HUDEP-2 (cell line): ENCODE data around the gene MAPRE2.
"Not testable (repeated sequence)": the region's sequence is repeated elsewhere in the genome, so short reads cannot be mapped to it uniquely, and the experiment has no call there.

Source experiments
- DNase-seq, 76 experiments: peaks; one replicate each; lab custom pipeline; 2025; ENCODE audit not compliant: unreplicated experiment in 76 of 76; lab: John Stamatoyannopoulos, UW

MAPRE2 gene

DNA sequence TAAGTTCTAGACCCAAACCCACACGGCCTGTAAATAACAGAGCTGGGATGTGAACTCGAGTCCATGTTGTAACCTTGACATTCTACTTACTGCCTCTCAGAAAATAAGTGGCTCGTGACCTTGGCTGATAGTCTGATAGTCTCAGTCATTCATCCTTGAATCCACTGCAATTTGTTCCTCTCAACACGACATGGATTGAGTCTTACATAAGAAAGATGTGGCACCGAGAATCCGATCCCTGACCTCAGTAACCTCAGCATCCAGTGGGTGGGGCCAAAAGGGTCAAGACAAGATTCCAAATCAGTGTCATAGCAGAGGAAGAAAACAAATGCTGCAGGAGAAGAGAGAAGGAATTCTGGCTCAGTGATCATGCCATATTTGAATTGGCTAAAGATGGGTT is 97.6 kb downstream of the MAPRE2 start:
- no peak for DNase-seq

DNA sequence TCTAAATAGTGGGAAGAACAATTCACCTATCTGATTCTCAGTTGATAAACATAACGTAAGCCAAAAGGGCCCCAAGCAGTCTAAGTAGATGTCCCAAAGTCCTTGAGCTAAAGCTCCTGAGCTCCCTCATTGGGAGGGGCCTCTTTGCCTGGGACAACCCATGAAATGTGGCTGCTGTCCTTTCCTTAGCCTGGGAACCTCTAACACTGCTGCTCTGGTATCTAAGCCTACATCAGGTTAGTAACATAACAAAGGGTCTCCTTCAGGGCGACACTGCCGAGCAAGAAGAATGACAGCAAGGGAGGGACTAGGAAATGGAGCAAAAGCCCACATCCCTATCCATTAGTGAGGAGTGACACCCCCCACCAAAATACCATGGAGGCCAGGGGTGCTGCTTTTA is 98.3 kb downstream of the MAPRE2 start:
- DNase-seq = no peak

DNA sequence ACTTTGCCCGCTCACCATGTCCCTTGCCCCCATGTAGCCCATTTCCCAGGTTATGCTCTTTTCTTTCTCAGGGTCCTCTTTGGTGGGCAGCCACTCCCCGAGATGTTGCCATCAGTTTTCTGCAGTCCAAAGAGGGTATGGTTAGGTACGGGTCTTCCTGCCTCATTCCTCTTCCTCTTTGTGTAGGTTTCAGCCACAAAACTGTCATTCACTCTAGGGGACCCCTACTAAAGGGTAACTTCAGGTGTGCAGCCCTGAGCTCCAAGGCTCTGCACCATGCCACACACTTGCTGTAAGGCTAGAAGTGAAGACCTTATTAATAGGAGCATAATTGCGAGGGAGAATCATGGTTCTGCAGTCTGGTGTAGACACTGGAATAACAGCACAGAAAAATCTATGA is 99.9 kb downstream of the MAPRE2 start:
- no peak for DNase-seq

DNA sequence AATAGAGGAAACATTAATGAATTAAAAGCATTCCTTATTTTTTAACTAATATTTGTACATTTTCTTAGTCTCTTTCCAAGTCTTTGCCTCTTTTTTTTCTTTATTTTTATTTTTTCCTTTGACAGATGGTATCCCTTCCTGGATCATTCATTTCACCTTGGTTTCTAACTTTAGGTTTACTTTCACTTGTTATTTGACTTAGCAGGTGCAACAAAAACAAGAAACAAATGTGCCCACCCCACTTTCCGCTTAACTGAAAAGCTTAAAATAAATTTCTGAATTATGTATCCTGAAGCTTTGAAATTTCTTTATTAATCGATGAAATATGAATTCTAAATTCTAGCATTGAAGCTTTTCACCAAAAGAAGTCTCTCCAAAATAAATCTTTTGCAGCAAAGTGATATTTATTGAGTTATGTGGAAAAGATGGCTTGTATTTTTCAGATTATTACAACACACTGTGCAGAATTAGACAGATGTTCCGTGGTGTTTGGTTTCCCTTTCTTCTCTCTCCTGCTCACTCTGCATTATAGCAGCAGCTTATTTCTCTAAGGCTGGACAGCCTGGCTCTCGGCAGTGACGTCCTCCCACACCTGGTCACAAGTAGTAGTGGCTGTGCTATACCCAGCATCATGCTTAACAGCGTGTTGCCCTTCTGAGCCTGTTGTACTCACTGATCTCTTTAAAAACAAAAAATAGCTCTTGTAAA is 100.5 kb downstream of the MAPRE2 start:
- DNase-seq = no peak

DNA sequence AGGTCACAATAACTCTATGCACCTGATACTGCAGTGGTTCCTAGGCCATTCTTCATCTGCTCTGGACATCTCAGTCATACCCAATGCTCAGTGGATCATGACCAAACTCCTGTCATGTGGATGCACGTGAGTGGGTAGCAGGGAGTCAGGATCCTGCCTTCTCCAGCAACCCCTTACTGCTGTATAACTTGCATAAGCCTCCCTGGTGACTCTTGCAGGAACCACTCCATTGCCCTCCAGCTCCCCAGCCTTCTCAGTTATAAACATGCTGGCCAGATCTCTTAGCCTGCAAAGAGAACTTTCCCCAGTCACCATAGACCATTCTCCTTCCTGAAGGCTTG is 101.0 kb downstream of the MAPRE2 start:
- DNase-seq = no peak

DNA sequence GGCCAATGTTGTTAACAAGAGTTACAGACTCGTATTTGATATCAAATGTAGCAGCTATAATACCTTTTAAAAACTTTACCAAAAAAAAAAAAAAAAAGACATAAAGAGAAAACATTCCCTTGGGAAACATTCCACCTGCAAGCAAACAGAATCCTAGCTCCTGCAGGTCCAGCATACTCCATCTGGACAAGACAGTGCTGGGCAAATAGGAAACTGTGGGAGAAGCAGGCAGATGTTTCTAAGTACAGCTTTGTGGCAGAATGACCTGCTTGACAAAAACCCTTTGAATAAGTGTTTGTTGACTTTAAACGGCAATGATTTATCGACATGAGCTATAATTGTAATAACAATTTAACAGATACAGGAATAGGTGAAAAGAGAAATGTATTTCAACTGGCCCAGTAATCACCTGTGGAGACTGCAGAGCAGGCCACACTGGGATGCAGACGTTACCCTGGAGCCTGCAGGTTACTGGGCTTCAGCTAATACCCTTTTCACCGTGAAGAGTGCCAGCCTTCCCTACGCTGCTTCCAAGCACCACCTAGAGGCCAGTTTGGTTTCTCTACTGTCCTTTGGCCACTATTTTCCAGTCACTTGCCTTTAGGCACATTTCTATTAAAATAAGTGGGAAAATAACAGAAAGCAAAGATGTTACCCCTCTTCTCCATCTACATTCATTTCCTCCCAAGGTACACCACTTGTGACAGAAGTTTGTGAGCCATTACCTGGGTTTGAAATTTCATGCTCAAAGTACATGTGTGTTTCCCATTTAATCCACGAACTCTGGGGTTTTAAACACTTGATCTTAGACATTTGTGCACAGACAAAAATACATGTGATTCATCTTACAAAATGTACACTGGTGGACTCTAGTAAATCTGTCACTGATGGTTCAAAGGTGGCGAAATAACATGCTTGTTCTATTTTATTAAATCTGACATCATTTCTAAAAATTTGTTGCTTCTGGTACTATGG is 102.7 kb downstream of the MAPRE2 start:
- peak in 53 of 76 experiments; percentile 1 to 78 (median 41) for DNase-seq

DNA sequence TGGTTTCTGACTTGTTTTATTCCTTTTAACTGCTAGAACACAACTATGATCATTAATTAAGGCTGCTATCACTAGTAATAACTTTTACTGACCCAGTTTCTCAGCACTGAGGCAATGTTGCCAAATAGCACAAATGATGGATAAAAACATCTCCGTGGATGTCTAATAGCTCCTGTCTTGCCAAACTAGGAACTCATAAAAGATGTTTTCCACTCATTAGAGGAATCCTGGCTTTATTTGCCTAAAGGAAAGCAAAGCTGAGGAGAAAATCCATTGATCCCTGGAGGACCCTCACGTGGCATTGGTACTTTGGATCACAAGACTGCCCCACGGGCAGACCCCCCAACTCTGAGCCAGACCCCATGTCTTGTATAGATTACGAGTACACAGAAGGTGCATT is 103.5 kb downstream of the MAPRE2 start:
- no peak for DNase-seq

DNA sequence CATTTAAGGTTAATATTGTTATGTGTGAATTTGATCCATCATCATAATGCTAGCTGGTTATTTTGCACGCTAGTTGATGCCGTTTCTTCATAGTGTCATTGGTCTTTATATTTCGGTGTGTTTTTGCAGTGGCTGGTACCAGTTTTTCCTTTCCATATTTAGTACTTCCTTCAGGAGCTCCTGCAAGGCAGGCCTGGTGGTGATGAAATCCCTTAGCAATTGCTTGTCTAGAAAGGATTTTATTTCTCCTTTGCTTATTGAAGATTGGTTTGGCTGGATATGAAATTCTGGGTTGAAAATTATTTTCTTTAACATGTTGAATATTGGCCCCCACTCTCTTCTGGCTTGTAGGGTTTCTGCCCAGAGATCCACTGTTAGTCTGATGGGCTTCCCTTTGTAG is 109.0 kb downstream of the MAPRE2 start:
- not testable (repeated sequence) for DNase-seq

DNA sequence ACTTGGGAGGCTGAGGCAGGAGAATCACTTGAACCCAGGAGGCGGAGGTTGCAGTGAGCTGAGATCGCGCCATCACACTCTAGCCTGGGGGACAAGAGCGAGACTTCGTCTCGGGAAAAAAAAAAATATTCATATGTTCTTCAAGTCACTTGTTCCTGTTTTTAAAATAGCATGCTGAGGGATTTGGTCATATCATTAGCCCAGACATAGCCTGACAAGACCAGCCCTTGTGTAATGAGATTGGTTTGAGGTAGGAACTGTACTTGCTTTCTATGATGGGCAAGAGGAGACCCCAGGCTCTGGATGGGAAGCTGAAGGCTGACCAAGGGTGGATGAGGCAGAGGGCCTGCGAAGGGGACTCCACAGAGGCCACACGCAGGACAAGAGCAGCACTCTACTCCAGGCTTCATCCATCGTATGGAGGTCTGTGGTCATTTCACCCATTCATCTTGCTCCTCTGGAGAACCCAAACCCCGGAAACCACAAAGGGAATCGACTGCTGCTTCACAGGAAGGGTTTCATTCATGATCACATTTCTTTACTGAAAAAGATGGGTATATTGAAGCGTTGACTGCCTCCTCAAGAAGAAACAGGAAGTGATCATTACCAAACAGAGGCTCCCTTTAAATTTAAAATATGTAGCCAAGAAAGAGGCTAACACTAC is 112.5 kb downstream of the MAPRE2 start:
- no peak for DNase-seq

DNA sequence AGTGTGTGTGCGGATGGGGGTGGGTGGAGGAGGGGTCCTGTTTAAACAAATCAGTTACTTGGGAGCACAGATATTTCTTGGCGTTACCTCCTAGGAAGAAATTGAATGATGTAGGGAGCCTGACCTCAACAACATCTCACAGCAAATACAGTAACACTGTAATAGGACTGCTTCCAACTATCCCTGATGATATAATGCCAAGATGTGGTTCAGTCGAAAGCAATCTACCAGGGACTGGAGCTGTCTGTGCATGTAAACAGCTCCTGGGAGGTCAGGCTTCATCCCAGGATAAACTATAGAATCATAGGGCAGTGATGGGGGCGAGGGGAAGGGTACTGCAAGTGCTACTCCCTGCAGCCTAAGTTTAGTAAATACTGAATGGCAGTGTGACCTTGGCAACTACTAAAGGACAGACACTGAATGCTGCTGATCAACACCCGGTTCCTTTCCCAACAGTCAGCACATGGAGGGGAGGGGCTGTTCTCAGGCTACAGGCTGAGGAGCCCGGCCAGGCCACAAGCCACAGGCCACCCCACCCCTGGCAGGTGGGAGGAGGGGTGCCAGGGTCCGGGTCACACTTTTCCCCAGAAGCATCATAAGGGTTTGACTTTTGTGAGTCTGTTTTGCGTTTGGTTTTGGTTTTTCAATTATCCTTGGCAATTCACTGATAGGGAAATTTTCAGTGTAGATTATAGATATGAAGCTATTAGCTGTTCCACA is 114.3 kb downstream of the MAPRE2 start:
- peak in 22 of 76 experiments; percentile 4 to 51 (median 22) for DNase-seq

DNA sequence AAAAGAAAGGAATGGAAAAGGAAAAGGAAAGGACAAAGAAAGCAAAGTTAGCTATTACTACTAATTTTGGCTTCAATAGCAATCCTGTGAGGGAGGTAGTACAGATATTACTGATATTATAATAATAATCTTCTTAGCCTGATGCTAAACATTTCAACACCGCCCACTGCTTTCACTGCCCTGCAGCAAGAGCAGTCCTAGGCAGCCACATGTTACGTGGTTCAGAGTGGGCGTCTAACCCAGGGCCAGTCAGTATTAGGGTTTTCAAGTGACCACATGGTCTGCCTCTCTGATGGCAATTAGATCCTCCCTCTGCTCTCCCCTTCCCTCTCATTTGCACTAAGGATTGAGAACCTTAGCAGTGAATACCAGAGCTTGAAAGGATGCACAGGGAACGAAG is 116.0 kb downstream of the MAPRE2 start:
- DNase-seq = no peak

DNA sequence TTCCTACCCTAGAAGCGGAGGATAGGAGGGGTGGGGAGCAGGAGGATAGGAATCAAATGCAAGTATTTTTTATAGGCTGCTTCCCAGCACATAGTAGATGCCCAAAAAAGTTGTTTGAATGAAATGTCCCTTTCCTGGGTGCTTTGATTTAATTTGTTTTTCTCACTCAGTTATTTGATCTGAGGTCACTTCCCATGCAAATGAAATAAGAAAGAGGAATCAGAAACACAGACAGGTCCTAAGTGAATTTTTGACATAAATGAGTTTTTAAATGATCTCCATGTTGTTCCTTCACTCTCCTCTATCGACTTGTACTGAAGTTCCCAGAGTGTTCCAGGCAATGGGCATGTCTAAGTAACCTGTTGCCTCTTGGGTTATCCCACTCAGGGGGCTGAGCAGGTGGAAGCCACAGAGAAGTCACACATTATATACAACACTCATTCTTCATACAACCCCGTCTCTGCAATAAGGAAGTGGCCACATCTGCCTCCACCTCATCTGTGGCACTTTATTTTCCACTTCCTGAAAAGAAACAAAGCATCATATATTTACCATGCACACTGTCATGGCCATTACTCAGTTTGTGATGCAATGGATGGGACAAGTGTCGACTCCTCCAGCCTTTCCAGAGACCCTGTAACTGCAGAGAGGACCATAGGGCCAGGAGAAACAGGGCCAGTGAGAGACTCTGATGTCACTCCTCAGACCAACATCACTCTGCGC is 117.7 kb downstream of the MAPRE2 start:
- DNase-seq = no peak

DNA sequence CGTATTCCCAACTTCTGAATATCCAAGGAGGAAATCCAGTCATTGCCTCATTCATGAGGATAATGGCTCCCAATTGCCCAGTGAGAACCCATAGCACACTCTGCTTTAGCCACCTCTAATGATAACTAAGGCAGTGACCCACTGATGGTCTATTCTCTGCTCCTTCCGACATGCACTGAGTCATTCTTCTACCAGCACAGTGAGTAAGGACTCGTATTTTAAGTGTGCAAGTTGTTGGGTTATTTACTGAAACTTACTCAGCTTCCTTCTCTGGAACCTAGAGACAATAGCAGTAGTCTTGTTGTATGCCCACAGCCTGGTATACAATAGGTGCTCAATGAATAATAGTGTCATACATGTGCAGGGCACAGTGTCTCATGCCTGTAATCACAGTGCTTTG is 118.6 kb downstream of the MAPRE2 start:
- DNase-seq = no peak

DNA sequence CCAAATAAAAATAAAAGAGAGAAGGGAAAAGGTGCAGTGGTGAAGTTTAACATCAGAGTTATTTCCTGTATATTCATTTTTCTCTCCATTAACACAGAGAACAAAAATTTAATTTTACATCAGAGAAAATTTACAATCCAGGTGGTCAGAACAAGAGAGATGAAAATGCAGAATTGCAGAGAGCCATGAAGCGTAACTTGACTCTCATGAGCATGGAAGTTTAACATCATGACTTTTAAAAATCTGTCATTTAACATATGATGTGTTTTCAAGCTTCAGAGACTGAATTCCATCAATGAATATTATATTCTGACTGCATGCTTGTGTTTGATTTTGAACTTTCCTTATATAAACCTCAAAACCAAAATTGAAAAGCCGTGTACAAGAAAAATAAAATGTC is 120.3 kb downstream of the MAPRE2 start:
- DNase-seq = no peak

DNA sequence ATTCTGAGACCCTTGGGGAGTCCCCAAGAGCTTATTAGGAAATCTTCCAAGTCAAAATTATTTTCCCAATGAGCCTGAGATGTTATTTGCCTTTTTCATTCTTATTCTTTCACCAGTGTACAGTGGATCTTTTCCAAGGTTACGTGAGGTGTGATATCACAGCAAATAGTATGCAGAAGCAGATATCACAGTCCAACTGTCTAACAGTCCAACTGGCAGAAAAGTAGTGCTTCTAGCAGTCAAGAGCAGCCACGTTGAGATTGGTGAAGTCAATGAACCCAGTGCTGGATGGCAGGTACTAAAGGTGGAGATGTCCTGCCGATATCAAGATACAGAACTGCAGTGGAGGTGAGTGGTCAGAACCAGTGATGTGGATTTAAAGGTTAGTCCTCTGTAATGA is 120.7 kb downstream of the MAPRE2 start:
- DNase-seq = no peak

DNA sequence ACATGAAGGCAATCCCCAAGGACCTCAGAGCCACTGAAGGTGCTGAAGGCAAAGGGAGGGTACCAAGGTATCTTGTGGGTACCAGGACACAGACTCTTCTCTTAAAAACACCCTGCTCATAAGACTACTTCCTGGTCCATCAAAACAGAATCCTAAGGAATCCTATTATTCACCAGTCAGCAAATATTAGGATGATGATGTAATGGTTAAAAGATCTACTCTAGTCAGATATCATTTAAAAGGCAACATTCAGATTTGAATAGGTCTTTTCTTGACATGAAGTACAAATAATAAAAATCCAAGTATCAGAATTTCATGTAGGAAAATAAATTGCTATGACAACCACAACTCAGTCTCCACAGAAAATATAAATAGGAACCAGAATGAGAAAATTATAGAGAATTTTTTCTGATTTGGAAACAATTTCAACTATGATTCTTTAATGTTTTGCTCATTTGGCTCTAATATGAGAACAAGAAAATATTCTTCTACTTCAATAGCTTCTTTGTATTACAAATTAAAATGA is 121.9 kb downstream of the MAPRE2 start:
- DNase-seq = no peak

DNA sequence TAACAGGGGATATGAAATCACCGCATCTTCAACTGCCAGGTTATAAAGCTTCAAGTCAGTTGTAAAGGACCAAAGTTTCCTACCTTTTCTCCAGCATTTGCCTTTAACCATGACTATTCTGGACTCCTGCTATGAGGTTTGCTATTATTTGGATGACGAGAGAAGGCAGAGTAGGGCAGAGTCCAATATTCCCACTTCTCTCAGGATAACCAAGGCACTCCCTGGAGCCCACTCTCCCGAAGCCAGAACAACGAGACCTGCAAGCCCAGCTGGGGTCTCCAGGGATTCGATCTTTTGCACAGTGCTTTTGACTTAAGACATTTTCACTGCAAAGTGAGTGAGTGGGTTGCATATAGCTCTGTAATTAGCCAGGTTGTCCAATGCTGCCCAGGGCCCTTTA is 122.5 kb downstream of the MAPRE2 start:
- DNase-seq = no peak

DNA sequence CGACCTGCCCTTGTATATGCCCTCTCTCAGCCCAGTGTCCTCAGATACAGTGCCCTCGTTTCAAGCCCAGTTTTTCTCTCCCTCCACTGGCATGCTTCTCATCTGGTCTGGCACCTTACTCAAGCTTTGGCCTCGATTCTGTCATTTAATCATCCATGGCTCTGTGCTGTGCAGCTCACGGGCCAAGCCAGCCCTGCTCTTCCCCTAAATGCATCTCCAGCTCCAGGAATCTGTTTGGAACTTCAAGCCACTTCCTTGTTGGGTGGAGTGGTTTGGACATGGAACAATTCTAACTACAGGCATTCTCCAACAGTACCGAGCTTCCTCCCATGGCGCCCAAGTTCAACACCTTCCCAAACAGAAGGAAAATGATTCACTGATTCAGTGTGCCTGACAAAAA is 122.9 kb downstream of the MAPRE2 start:
- no peak for DNase-seq

DNA sequence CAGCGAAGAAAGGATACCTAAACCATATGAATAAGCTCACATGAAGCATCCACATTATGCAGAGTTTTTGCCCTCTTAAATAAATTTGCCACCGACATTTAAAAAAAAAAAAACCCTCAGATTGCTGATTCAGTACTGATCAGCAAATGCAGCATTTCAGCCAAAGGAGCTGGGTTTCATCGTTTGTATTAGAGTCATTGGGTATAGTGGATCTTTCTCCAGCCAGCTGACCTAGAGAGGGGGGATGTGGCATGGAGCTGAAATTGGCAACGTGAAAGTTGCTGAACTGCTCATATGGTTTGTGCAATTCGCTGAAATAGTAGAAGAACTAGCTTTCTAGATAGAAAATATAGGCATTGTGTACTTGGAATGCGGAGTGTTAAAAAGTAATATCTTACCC is 126.1 kb downstream of the MAPRE2 start:
- DNase-seq = no peak

DNA sequence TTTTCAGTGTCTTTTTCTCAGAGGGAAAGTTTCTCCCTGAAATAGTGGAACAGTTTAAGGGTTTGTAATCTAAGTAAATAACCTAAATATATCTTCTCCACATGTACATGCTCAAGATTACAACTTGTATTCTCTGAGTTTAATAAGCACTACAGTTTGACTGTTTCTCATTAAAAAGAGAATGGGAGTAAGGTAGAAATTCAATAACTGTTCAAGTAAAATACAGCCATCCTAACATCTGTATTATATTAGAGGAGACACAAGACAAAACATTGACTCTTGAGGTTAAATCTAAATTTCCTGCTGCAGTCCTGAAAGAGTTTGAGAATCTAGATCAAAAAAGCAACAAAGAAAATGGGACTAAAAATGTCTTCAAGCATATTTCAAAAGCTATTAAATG is 126.6 kb downstream of the MAPRE2 start:
- no peak for DNase-seq
